Keratinocyte (primary cell): ENCODE data around the gene OR4D5. TPM values are rescaled to one million over a fixed set of nuclear protein-coding genes. Genes with fewer than 3 reads are reported as not detected.

Experiments
- DNase-seq: peaks from one replicate; pipeline ENCODE4 v3.0.0-alpha.2; 2011; ENCODE audit warnings: low read depth, missing footprints, low spot score
- FAIRE-seq: peaks from 2 replicates; lab custom pipeline; 2011; peaks lifted over from hg19 to GRCh38; lab: Jason Lieb, UNC
- H2AFZ ChIP-seq: 2 replicates; pipeline ENCODE4 v1.6.0; 2012; ENCODE audit warnings: low read length, control low read depth, inconsistent platforms; ENCODE audit not compliant: control insufficient read depth
- H3K27ac ChIP-seq: 2 replicates; pipeline ENCODE4 v1.5.1; 2011; ENCODE audit warnings: low read length; ENCODE audit not compliant: control insufficient read depth, insufficient read depth
- H3K27me3 ChIP-seq: 3 replicates; pipeline ENCODE4 v1.6.0; 2011; ENCODE audit warnings: low read length; ENCODE audit not compliant: control insufficient read depth, insufficient read depth; ENCODE audit errors: extremely low read depth
- H3K36me3 ChIP-seq, 2 experiments: 2 replicates in 1 of 2; 3 replicates in 1 of 2; pipeline ENCODE4 v1.5.1; 2011; ENCODE audit warnings: low read length in 2 of 2, mild to moderate bottlenecking in 1 of 2; ENCODE audit not compliant: control insufficient read depth in 2 of 2, insufficient read depth in 2 of 2; ENCODE audit errors: extremely low read depth in 1 of 2
- H3K4me1 ChIP-seq: 3 replicates; pipeline ENCODE4 v1.5.1; 2011; ENCODE audit warnings: low read length; ENCODE audit not compliant: control insufficient read depth, insufficient read depth; ENCODE audit errors: extremely low read depth
- H3K4me2 ChIP-seq: 3 replicates; pipeline ENCODE4 v1.6.0; 2011; ENCODE audit warnings: low read depth, low read length; ENCODE audit not compliant: control insufficient read depth, insufficient read depth; ENCODE audit errors: extremely low read depth
- H3K4me3 ChIP-seq, 3 experiments: fragments of 200-600 bp in 1 of 3; sonication (generic) in 1 of 3; 2 replicates in 2 of 3; 3 replicates in 1 of 3; pipeline ENCODE4 v1.5.1; 2011 to 2016; ENCODE audit warnings: low read length in 3 of 3, mild to moderate bottlenecking in 3 of 3, control low read depth in 2 of 3, inconsistent platforms in 1 of 3, low read depth in 1 of 3, mixed read lengths in 1 of 3, mixed run types in 1 of 3, moderate library complexity in 1 of 3; ENCODE audit not compliant: control insufficient read depth in 2 of 3, insufficient read depth in 2 of 3; ENCODE audit errors: extremely low read depth in 1 of 3
- H3K79me2 ChIP-seq: 2 replicates; pipeline ENCODE4 v1.6.0; 2012; ENCODE audit warnings: low read length; ENCODE audit not compliant: control insufficient read depth, insufficient read depth
- H3K9ac ChIP-seq: 3 replicates; pipeline ENCODE4 v1.6.0; 2011; ENCODE audit warnings: low read length; ENCODE audit not compliant: control insufficient read depth, insufficient read depth; ENCODE audit errors: extremely low read depth
- H3K9me1 ChIP-seq: 3 replicates; pipeline ENCODE4 v1.6.0; 2011; ENCODE audit warnings: low read length; ENCODE audit not compliant: control insufficient read depth, insufficient read depth; ENCODE audit errors: extremely low read depth
- H3K9me3 ChIP-seq: 2 replicates; pipeline ENCODE4 v1.5.1; 2012; ENCODE audit warnings: low read depth, low read length; ENCODE audit not compliant: control insufficient read depth
- H4K20me1 ChIP-seq: 3 replicates; pipeline ENCODE4 v1.6.0; 2011; ENCODE audit warnings: low read length; ENCODE audit not compliant: control insufficient read depth, insufficient read depth; ENCODE audit errors: extremely low read depth
- EZH2 ChIP-seq: IDR thresholded peaks from one replicate; pipeline ENCODE4 v1.6.1; 2012; ENCODE audit warnings: inconsistent platforms, mild to moderate bottlenecking, low read length, moderate library complexity
- dilution Hi-C: fragments of 300-500 bp; cut with MboI; formaldehyde crosslinking; loops from one replicate; pipeline ENCODE4 v1.7.0; 2020; ENCODE audit warnings: low sequenced_read_pairs; ENCODE audit not compliant: extremely low pct_ligation_motif_present
- polyA plus RNA-seq, 5 experiments: library from polyadenylated mRNA; depleted of rRNA in 3 of 5; stranded (reverse) in 3 of 5; stranded (forward) in 1 of 5; unstranded in 1 of 5; fragments of >200 nt; gene quantifications; 1 replicate in 1 of 5; 2 replicates in 3 of 5; 3 replicates in 1 of 5; pipeline versions ENCODE4 v1.2.1 to v1.2.3, GENCODE V29; 2011 to 2012; ENCODE audit warnings: missing spikeins in 2 of 5, low read depth in 1 of 5, low replicate concordance in 1 of 5
- TF ChIP-seq, protein P1 (sequence below), 3 experiments: IDR thresholded peaks in 1 of 3; conservative IDR thresholded peaks in 1 of 3; optimal IDR thresholded peaks in 1 of 3; 2 replicates in 2 of 3; 3 replicates in 1 of 3; pipeline versions ENCODE3 to v1.5.1; 2011; ENCODE audit warnings: low read length in 3 of 3, mild to moderate bottlenecking in 3 of 3, moderate library complexity in 2 of 3, control low read depth in 1 of 3, inconsistent platforms in 1 of 3; ENCODE audit not compliant: insufficient read depth in 2 of 3; ENCODE audit errors: extremely low read depth in 1 of 3

Gene OR4D5
- polyA plus RNA-seq, 1 donor (not counting 4 experiments of a cell fraction or from before 2014, with no cell fraction given): not detected

DNA sequence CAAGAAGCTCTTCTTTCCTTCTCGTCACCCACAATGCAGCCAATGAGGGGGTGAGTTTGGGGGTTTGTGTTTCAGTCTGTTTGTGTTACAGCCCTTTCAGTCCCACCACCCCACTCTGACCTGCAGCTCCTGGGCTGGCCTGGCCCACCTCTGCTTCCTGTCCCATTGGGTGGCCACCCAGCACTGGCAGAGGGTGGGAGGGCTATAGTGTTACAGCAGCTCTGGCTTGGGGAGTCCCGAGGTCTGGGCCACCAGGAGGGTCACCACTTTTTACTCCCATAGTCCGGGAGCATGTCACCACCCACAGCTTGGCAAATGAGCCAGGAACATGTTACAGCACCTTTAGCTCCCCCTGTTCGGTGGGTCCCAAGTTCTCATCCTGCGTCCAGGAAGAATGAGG lies 39.9 kb downstream of the OR4D5 start:
- Histone ChIP-seq H4K20me1 (no peaks in the 10 kb centered on the region), H3K4me2 (no peak overlapping the region), H3K9me3 (no peaks in the 10 kb centered on the region), H2AFZ (no peak overlapping the region), H3K79me2 (no peaks in the 10 kb centered on the region), H3K9me1 (no peaks in the 10 kb centered on the region), H3K27ac (no peak overlapping the region), H3K4me1 (peaks cover 20% of the 10 kb centered on the region), H3K36me3 (no peaks in the 10 kb centered on the region), H3K9ac (no peak overlapping the region), H3K27me3 (no peaks in the 10 kb centered on the region), H3K4me3 (no peak overlapping the region)
- DNase-seq: no peak
- dilution Hi-C loops: no loop called here
- no peak for FAIRE-seq
- TF ChIP-seq, protein P1, sequence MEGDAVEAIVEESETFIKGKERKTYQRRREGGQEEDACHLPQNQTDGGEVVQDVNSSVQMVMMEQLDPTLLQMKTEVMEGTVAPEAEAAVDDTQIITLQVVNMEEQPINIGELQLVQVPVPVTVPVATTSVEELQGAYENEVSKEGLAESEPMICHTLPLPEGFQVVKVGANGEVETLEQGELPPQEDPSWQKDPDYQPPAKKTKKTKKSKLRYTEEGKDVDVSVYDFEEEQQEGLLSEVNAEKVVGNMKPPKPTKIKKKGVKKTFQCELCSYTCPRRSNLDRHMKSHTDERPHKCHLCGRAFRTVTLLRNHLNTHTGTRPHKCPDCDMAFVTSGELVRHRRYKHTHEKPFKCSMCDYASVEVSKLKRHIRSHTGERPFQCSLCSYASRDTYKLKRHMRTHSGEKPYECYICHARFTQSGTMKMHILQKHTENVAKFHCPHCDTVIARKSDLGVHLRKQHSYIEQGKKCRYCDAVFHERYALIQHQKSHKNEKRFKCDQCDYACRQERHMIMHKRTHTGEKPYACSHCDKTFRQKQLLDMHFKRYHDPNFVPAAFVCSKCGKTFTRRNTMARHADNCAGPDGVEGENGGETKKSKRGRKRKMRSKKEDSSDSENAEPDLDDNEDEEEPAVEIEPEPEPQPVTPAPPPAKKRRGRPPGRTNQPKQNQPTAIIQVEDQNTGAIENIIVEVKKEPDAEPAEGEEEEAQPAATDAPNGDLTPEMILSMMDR (optimal IDR thresholded peaks at IDR 0.05 in 1 of 3, IDR thresholded peaks at IDR 0.05 in 1 of 3, conservative IDR thresholded peaks at IDR 0.05 in 1 of 3; ENCODE audit: extremely low read depth in 1 of 3, insufficient read depth in 2 of 3, low read length in 3 of 3): no peak
- no peak for TF ChIP-seq EZH2

Other genes with a start within 250 kb of the OR4D5 start
- 9.1 to 11.4 TPM (median 9.3 TPM) in 3 replicates for gene ZNF202, start 198.0 kb upstream of the OR4D5 start, polyA plus RNA-seq
- gene OR6X1, start 185.1 kb upstream of the OR4D5 start, polyA plus RNA-seq: not detected in 3 replicates
- gene OR6M1, start 133.3 kb upstream of the OR4D5 start, polyA plus RNA-seq: not detected in 3 replicates
- gene TMEM225, start 53.9 kb upstream of the OR4D5 start, polyA plus RNA-seq: not detected in 3 replicates
- gene OR8D4, start 37.5 kb upstream of the OR4D5 start, polyA plus RNA-seq: not detected in 3 replicates
- not detected in 3 replicates for gene OR6T1, start 4.2 kb downstream of the OR4D5 start, polyA plus RNA-seq
- not detected in 3 replicates for gene OR10S1, start 38.2 kb downstream of the OR4D5 start, polyA plus RNA-seq
- gene OR10G6, start 55.5 kb downstream of the OR4D5 start, polyA plus RNA-seq: not detected in 3 replicates
- not detected in 3 replicates for gene OR10G4, start 73.4 kb downstream of the OR4D5 start, polyA plus RNA-seq
- not detected in 3 replicates for gene OR10G9, start 83.4 kb downstream of the OR4D5 start, polyA plus RNA-seq
- not detected in 3 replicates for gene OR10G8, start 87.2 kb downstream of the OR4D5 start, polyA plus RNA-seq
- gene OR10G7, start 101.7 kb downstream of the OR4D5 start, polyA plus RNA-seq: not detected in 3 replicates
- 29.7 to 39.5 TPM (median 36.4 TPM) in 3 replicates for gene VWA5A, start 175.8 kb downstream of the OR4D5 start, polyA plus RNA-seq
- gene OR10D3, start 243.7 kb downstream of the OR4D5 start, polyA plus RNA-seq: not detected in 3 replicates